GM12878 (cell line): ENCODE measurements around the gene PDZRN3. TPM values are rescaled to one million over a fixed set of nuclear protein-coding genes. Genes with fewer than 3 reads are reported as not detected.

Experiments
- ATAC-seq: fragments of 200-7000 bp; cut with Tn5 transposase; 3 replicates; pipeline ENCODE4 v1.9.1; 2020; ENCODE audit warnings: mild to moderate bottlenecking, moderate library complexity
- BruUV-seq: library from RNA; stranded (reverse); fragments of 400-500 nt; replicated peaks from 2 replicates; lab custom pipeline; 2021; lab: Mats Ljungman, UMichigan
- CTCF ChIA-PET: fragments of 300-600 bp; sonication (Branson Sonifier 250); formaldehyde crosslinking; extraction: SDS; loops from one replicate; lab custom pipeline; 2021; ENCODE audit warnings: inconsistent platforms; lab: Yijun Ruan, JAX
- POLR2A ChIA-PET: fragments of 350-600 bp; formaldehyde crosslinking; extraction: SDS; loops from one replicate; lab custom pipeline; 2021; ENCODE audit warnings: inconsistent platforms; lab: Charles Lee
- RAD21 ChIA-PET: fragments of 300-600 bp; sonication (Branson Sonifier 250); formaldehyde crosslinking; loops from one replicate; lab custom pipeline; 2023; ENCODE audit warnings: antibody characterized with exemption; ENCODE audit not compliant: unreplicated experiment; lab: Charles Lee
- SMC1A ChIA-PET: fragments of 300-600 bp; sonication (Branson Sonifier 250); formaldehyde crosslinking; loops from one replicate; lab custom pipeline; 2023; ENCODE audit not compliant: unreplicated experiment, uncharacterized antibody; lab: Charles Lee
- DNase-seq: peaks from one replicate; pipeline ENCODE4 v3.0.0-alpha.2; 2011; ENCODE audit warnings: low read depth, low spot score
- FAIRE-seq: peaks from 3 replicates; lab custom pipeline; 2011; peaks lifted over from hg19 to GRCh38; lab: Jason Lieb, UNC
- H2AFZ ChIP-seq: 2 replicates; pipeline ENCODE4 v1.6.0; 2011; ENCODE audit warnings: low read depth, low read length, control low read depth; ENCODE audit not compliant: control insufficient read depth
- H3K27ac ChIP-seq: 2 replicates; pipeline ENCODE4 v1.5.1; 2011; ENCODE audit warnings: control low read depth; ENCODE audit not compliant: control insufficient read depth, insufficient read depth
- H3K27me3 ChIP-seq, 2 experiments: replicated peaks in 1 of 2; 2 replicates each; pipeline versions ENCODE4 v1.6.0 to v1.6.1; 2011; ENCODE audit warnings: low read length in 1 of 2; ENCODE audit not compliant: control insufficient read depth in 2 of 2, insufficient read depth in 2 of 2
- H3K36me3 ChIP-seq, 2 experiments: 2 replicates each; pipeline ENCODE4 v1.5.1; 2011; ENCODE audit warnings: low read length in 1 of 2; ENCODE audit not compliant: control insufficient read depth in 2 of 2, insufficient read depth in 2 of 2
- H3K4me1 ChIP-seq: 2 replicates; pipeline ENCODE4 v1.6.1; 2011; ENCODE audit warnings: mild to moderate bottlenecking, low read length, moderate library complexity, mixed read lengths; ENCODE audit not compliant: control insufficient read depth, insufficient read depth
- H3K4me2 ChIP-seq: 2 replicates; pipeline ENCODE4 v1.6.0; 2011; ENCODE audit warnings: control low read depth; ENCODE audit not compliant: control insufficient read depth, insufficient read depth
- H3K4me3 ChIP-seq: fragments of 200-600 bp; sonication (generic); 2 replicates; pipeline ENCODE4 v1.5.1; 2016
- H3K79me2 ChIP-seq: 2 replicates; pipeline ENCODE4 v1.6.0; 2011; ENCODE audit warnings: low read length; ENCODE audit not compliant: control insufficient read depth, insufficient read depth
- H3K9ac ChIP-seq: 2 replicates; pipeline ENCODE4 v1.8.0; 2011; ENCODE audit warnings: low read length, control low read depth, mixed read lengths; ENCODE audit not compliant: control insufficient read depth, insufficient read depth
- H3K9me3 ChIP-seq: replicated peaks from 3 replicates; pipeline ENCODE4 v1.5.1; 2011; ENCODE audit warnings: mild to moderate bottlenecking, low read length; ENCODE audit not compliant: control insufficient read depth, insufficient read depth
- H4K20me1 ChIP-seq: 2 replicates; pipeline ENCODE4 v1.6.0; 2011; ENCODE audit not compliant: control insufficient read depth, insufficient read depth
- ATF2 ChIP-seq: IDR thresholded peaks from 2 replicates; pipeline ENCODE4 v1.6.1; 2012; ENCODE audit warnings: low read length, inconsistent platforms
- EGR1 ChIP-seq, 2 experiments: IDR thresholded peaks; 1 replicate in 1 of 2; 2 replicates in 1 of 2; pipeline ENCODE4 v1.6.1; 2011 to 2012; ENCODE audit warnings: low read depth in 2 of 2, low read length in 2 of 2, borderline replicate concordance in 1 of 2, mild to moderate bottlenecking in 1 of 2, moderate library complexity in 1 of 2
- KAT2A ChIP-seq: conservative IDR thresholded peaks from 2 replicates; pipeline ENCODE4 v1.6.1; 2011; ENCODE audit warnings: low read depth, low read length; ENCODE audit not compliant: control insufficient read depth
- MXI1 ChIP-seq: fragments of 150-350 bp; IDR thresholded peaks from 2 replicates; pipeline ENCODE4 v1.6.1; 2011; ENCODE audit warnings: low read depth, mild to moderate bottlenecking, inconsistent platforms, low read length, improper control_type of control experiment
- NFYB ChIP-seq: IDR thresholded peaks from 2 replicates; pipeline ENCODE4 v1.6.1; 2011; ENCODE audit warnings: low read depth, mild to moderate bottlenecking, low read length, improper control_type of control experiment, moderate library complexity; ENCODE audit not compliant: insufficient read depth
- PAX5 ChIP-seq: IDR thresholded peaks from 2 replicates; pipeline ENCODE4 v1.6.1; 2011; ENCODE audit warnings: low read depth, low read length, borderline replicate concordance
- POLR2A ChIP-seq: IDR thresholded peaks from 2 replicates; pipeline ENCODE4 v1.6.1; 2011; ENCODE audit warnings: low read depth, mild to moderate bottlenecking, low read length
- PRDM15 ChIP-seq: fragments of 450-650 bp; formaldehyde crosslinking; IDR thresholded peaks from 2 replicates; pipeline ENCODE4 v1.4.0; 2020; ENCODE audit warnings: mild to moderate bottlenecking, moderate library complexity
- RFX5 ChIP-seq: IDR thresholded peaks from 2 replicates; pipeline ENCODE4 v1.6.1; 2011; ENCODE audit warnings: low read depth, low read length, improper control_type of control experiment
- SMAD1 ChIP-seq: fragments of 450-650 bp; IDR thresholded peaks from 2 replicates; pipeline ENCODE4 v1.6.1; 2018; ENCODE audit warnings: mild to moderate bottlenecking, low read depth; ENCODE audit not compliant: partially characterized antibody
- ZBTB33 ChIP-seq: fragments of 450-650 bp; IDR thresholded peaks from 2 replicates; pipeline ENCODE4 v1.6.1; 2017; ENCODE audit warnings: mild to moderate bottlenecking
- WGBS: methylation state at CpG from one replicate; pipeline ENCODE4 v1.1.6; 2016; ENCODE audit warnings: low lambda C conversion rate; ENCODE audit not compliant: insufficient replicate concordance, insufficient coverage; ENCODE audit errors: missing lambda C conversion rate; 5-methylcytosine and 5-hydroxymethylcytosine counted together
- in situ Hi-C: fragments of 300-500 bp; cut with MboI; formaldehyde crosslinking; loops from 9 replicates; pipeline ENCODE4 v1.14.3; 2018; ENCODE audit warnings: mixed read lengths
- intact Hi-C: fragments of 100-400 bp; cut with micrococcal nuclease; formaldehyde crosslinking; loops from one replicate; pipeline ENCODE4 v1.14.2; 2022; ENCODE audit not compliant: unreplicated experiment
- polyA plus RNA-seq, 11 experiments: library from polyadenylated mRNA; depleted of rRNA in 4 of 11; unstranded in 6 of 11; stranded (reverse) in 5 of 11; fragments of >200 nt; fragmentation: Nextera tagmentation in 4 of 11; fragmentation: Illumina TruSeq in 1 of 11; extraction: Ambion mirVana in 4 of 11; extraction: Trizol in 1 of 11; gene quantifications; 1 replicate in 1 of 11; 2 replicates in 10 of 11; pipeline versions ENCODE4 v1.2.1 to v1.2.3, GENCODE V29; 2011 to 2016; ENCODE audit warnings: inconsistent platforms in 2 of 11, missing spikeins in 2 of 11, low read depth in 1 of 11
- total RNA-seq, 4 experiments: library from RNA; depleted of rRNA in 3 of 4; stranded (reverse); fragments of >200 nt in 3 of 4; fragmentation: Illumina TruSeq in 1 of 4; extraction: Trizol in 1 of 4; gene quantifications; 2 replicates each; pipeline versions ENCODE4 v1.2.1 to v1.2.3, GENCODE V29; 2013 to 2021

Gene PDZRN3
- total and polyA plus RNA-seq, 10 of the 15 experiments (the other 5 are each of a cell fraction or from before 2014, with no cell fraction given) = 0.07 to 0.37 (median 0.12) TPM; not detected in 6

- no peak overlapping the region for H3K9ac ChIP-seq
- FAIRE-seq = no peak
- in situ Hi-C loops (no loop called here), intact Hi-C loops (no loop called here)
- DNase-seq = no peak
- H4K20me1 ChIP-seq = no peaks in the 10 kb centered on the region
- no peak overlapping the region for H3K27ac ChIP-seq
- ChIA-PET POLR2A (no interaction called here), CTCF (no interaction called here), SMC1A (no interaction called here), RAD21 (no interaction called here)
- WGBS = 37% methylated on average over 9 of the region's 9 CpGs
- H3K4me2 ChIP-seq = no peak overlapping the region
- BruUV-seq = no TSS peak
- no peak for TF ChIP-seq KAT2A
- no peak for TF ChIP-seq NFYB
- H3K4me3 ChIP-seq = no peak overlapping the region
- H3K4me1 ChIP-seq = no peaks in the 10 kb centered on the region
- no peak overlapping the region for H2AFZ ChIP-seq
- no peaks in the 10 kb centered on the region; a peak in 1 of 4 replicates for H3K27me3 ChIP-seq
- no peaks in the 10 kb centered on the region for H3K79me2 ChIP-seq
- no peak for ATAC-seq
- H3K9me3 ChIP-seq = no peaks in the 10 kb centered on the region
- no peaks in the 10 kb centered on the region for H3K36me3 ChIP-seq
Observed at GRCh38 chr3:73393005-73393404, 231.7 kb downstream of the PDZRN3 start.

GRCh38 chr3:73391984-73392383, 232.8 kb downstream of the PDZRN3 start:
- in situ Hi-C loops (no loop called here), intact Hi-C loops (no loop called here)
- Histone ChIP-seq H3K36me3 (no peaks in the 10 kb centered on the region), H3K4me1 (no peaks in the 10 kb centered on the region), H2AFZ (no peak overlapping the region), H3K79me2 (no peaks in the 10 kb centered on the region), H3K4me2 (no peak overlapping the region), H4K20me1 (no peaks in the 10 kb centered on the region), H3K9me3 (no peaks in the 10 kb centered on the region), H3K4me3 (no peak overlapping the region), H3K27ac (no peak overlapping the region), H3K9ac (no peak overlapping the region), H3K27me3 (no peaks in the 10 kb centered on the region; a peak in 1 of 4 replicates)
- no peak for DNase-seq
- SMC1A ChIA-PET = no interaction called here
- no TSS peak for BruUV-seq
- no peak for ATAC-seq
- CTCF ChIA-PET = no interaction called here
- WGBS = 42% methylated on average over 9 of the region's 9 CpGs
- RAD21 ChIA-PET = no interaction called here
- no peak for FAIRE-seq
- POLR2A ChIA-PET = no interaction called here
- TF ChIP-seq MXI1 = no peak
- TF ChIP-seq EGR1 (IDR thresholded peaks at IDR 0.05; ENCODE audit: borderline replicate concordance in 1 of 2, low read depth in 2 of 2, low read length in 2 of 2) = no peak
- TF ChIP-seq SMAD1 = no peak
- TF ChIP-seq RFX5 = no peak
- TF ChIP-seq ZBTB33 = no peak
- TF ChIP-seq POLR2A = no peak
- no peak for TF ChIP-seq ATF2
- TF ChIP-seq KAT2A = no peak
- no peak for TF ChIP-seq PRDM15 (CRISPR knock-in tag)
- TF ChIP-seq PAX5 = no peak
